Uterus (tissue), 4 donors: Measurements from ENCODE around the gene SNAPC1. TPM values are rescaled to one million over a fixed set of nuclear protein-coding genes. Genes with fewer than 3 reads are reported as not detected.
"Not testable (repeated sequence)": the region's sequence is repeated elsewhere in the genome, so short reads cannot be mapped to it uniquely, and the experiment has no call there.

ENCODE experiments used
- DNase-seq, 2 donors: peaks; one replicate each; pipeline ENCODE4 v3.0.0-alpha.2; 2019 to 2020
- H3K27ac ChIP-seq, 2 donors: fragments of 200-600 bp; sonication (generic); 1 replicate in 1 of 2; 2 replicates in 1 of 2; pipeline ENCODE4 v1.5.1; 2016 to 2018
- H3K27me3 ChIP-seq, 2 donors: fragments of 200-600 bp; sonication (generic); one replicate each; pipeline ENCODE4 v1.5.1; 2018 to 2019; ENCODE audit warnings: control low read depth in 1 of 2
- H3K36me3 ChIP-seq, 2 donors: fragments of 200-600 bp; sonication (generic); one replicate each; pipeline ENCODE4 v1.5.1; 2019; ENCODE audit warnings: control low read depth in 1 of 2
- H3K4me1 ChIP-seq, 2 donors: fragments of 200-600 bp; sonication (generic); one replicate each; pipeline ENCODE4 v1.5.1; 2018 to 2019; ENCODE audit warnings: control low read depth in 1 of 2
- H3K4me3 ChIP-seq, 2 donors: fragments of 200-600 bp; sonication (generic); 1 replicate in 1 of 2; 2 replicates in 1 of 2; pipeline ENCODE4 v1.5.1; 2018 to 2019; ENCODE audit warnings: mild to moderate bottlenecking in 1 of 2
- H3K9me3 ChIP-seq, 2 donors: fragments of 200-600 bp; sonication (generic); one replicate each; pipeline ENCODE4 v1.5.1; 2019; ENCODE audit warnings: control low read depth in 1 of 2
- CTCF ChIP-seq, 4 experiments: fragments of 200-600 bp in 2 of 4; fragments of 450-650 bp in 2 of 4; sonication (generic) in 2 of 4; IDR thresholded peaks; one replicate each; pipeline ENCODE4 v1.5.1; 2016 to 2019; ENCODE audit warnings: antibody characterized with exemption in 4 of 4, mild to moderate bottlenecking in 2 of 4, moderate library complexity in 1 of 4
- POLR2A ChIP-seq, 2 donors: fragments of 450-650 bp; IDR thresholded peaks; one replicate each; pipeline ENCODE4 v1.6.1; 2016; ENCODE audit warnings: antibody characterized with exemption in 2 of 2, mild to moderate bottlenecking in 1 of 2, moderate library complexity in 1 of 2
- intact Hi-C: fragments of 100-400 bp; cut with DNase I; formaldehyde crosslinking; loops from one replicate; pipeline ENCODE4 v1.15.1; 2023; ENCODE audit warnings: low total_unique reads
- total RNA-seq, 4 donors: library from RNA; depleted of rRNA in 3 of 4; stranded (reverse); fragments of >200 nt in 3 of 4; gene quantifications; one replicate each; pipeline versions ENCODE4 v1.1.0 to v1.2.4, GENCODE V29; 2014 to 2023
- donor health status: DM: yes; HTN: yes; CAD: no.

SNAPC1 gene
- total RNA-seq, 4 donors from 2014 or later: 7.0 to 16.4 (median 11.6) TPM

- intact Hi-C loops: no loop called here
- Histone ChIP-seq H3K27ac (no peak overlapping the region), H3K4me3 (no peak overlapping the region), H3K9me3 (no peaks in the 10 kb centered on the region), H3K4me1 (no peaks in the 10 kb centered on the region), H3K27me3 (no peaks in the 10 kb centered on the region), H3K36me3 (no peaks in the 10 kb centered on the region)
- no peak for TF ChIP-seq POLR2A (IDR thresholded peaks at IDR 0.05)
- TF ChIP-seq CTCF (IDR thresholded peaks at IDR 0.05): no peak
- DNase-seq: no peak
Measured at GRCh38 chr14:61742371-61742770, 19.8 kb upstream of the SNAPC1 start.

- no peak for DNase-seq
- Histone ChIP-seq H3K36me3 (no peaks in the 10 kb centered on the region), H3K4me3 (no peak overlapping the region), H3K27ac (no peak overlapping the region), H3K4me1 (no peaks in the 10 kb centered on the region), H3K27me3 (no peaks in the 10 kb centered on the region), H3K9me3 (no peaks in the 10 kb centered on the region)
- TF ChIP-seq CTCF (IDR thresholded peaks at IDR 0.05) (no peak), POLR2A (IDR thresholded peaks at IDR 0.05) (no peak)
- intact Hi-C loops: no loop called here
Measured at GRCh38 chr14:61744238-61744637, 18.0 kb upstream of the SNAPC1 start.

GRCh38 chr14:61746346-61746745, 15.9 kb upstream of the SNAPC1 start:
- H3K4me3 ChIP-seq, intact Hi-C loops, H3K4me1 ChIP-seq, H3K27ac ChIP-seq, H3K36me3 ChIP-seq, H3K9me3 ChIP-seq, DNase-seq, H3K27me3 ChIP-seq: not testable (repeated sequence)

GRCh38 chr14:61746881-61747280, 15.3 kb upstream of the SNAPC1 start:
- Histone ChIP-seq H3K9me3 (no peaks in the 10 kb centered on the region), H3K27me3 (no peaks in the 10 kb centered on the region), H3K27ac (no peak overlapping the region), H3K4me1 (no peaks in the 10 kb centered on the region), H3K36me3 (no peaks in the 10 kb centered on the region), H3K4me3 (no peak overlapping the region)
- intact Hi-C loops: no loop called here
- TF ChIP-seq POLR2A (IDR thresholded peaks at IDR 0.05): no peak
- no peak for DNase-seq

GRCh38 chr14:61747342-61747741, 14.9 kb upstream of the SNAPC1 start:
- no peak overlapping the region for H3K27ac ChIP-seq
- no peak for TF ChIP-seq CTCF (IDR thresholded peaks at IDR 0.05)
- no peak for TF ChIP-seq POLR2A (IDR thresholded peaks at IDR 0.05)
- no peak overlapping the region for H3K4me3 ChIP-seq
- DNase-seq: no peak
- no peaks in the 10 kb centered on the region for H3K9me3 ChIP-seq
- no peaks in the 10 kb centered on the region for H3K27me3 ChIP-seq
- intact Hi-C loops: no loop called here
- H3K36me3 ChIP-seq: no peaks in the 10 kb centered on the region
- H3K4me1 ChIP-seq: no peaks in the 10 kb centered on the region

GRCh38 chr14:61749264-61749663, 13.0 kb upstream of the SNAPC1 start:
- Histone ChIP-seq H3K9me3 (no peaks in the 10 kb centered on the region), H3K4me1 (no peaks in the 10 kb centered on the region), H3K4me3 (no peak overlapping the region), H3K27ac (no peak overlapping the region), H3K27me3 (no peaks in the 10 kb centered on the region), H3K36me3 (no peaks in the 10 kb centered on the region)
- DNase-seq: no peak
- intact Hi-C loops: no loop called here
- no peak for TF ChIP-seq CTCF (IDR thresholded peaks at IDR 0.05)
- no peak for TF ChIP-seq POLR2A (IDR thresholded peaks at IDR 0.05)
